GM21515 (cell line): ENCODE measurements around the gene ARFRP1.

ENCODE experiments used
- ATAC-seq: cut with Tn5 transposase; IDR thresholded peaks from one replicate; pipeline ENCODE4 v1.9.1; 2021; ENCODE audit not compliant: unreplicated experiment

The ARFRP1 gene

GRCh38 chr20:63692436-63693082 is 15.2 kb downstream of the ARFRP1 start:
- no peak for ATAC-seq

GRCh38 chr20:63691711-63692435 is 15.9 kb downstream of the ARFRP1 start:
- no peak for ATAC-seq

- ATAC-seq = no peak
Observed at GRCh38 chr20:63690898-63691710, 16.7 kb downstream of the ARFRP1 start.

GRCh38 chr20:63690003-63690897 is 17.5 kb downstream of the ARFRP1 start:
- ATAC-seq = no peak

GRCh38 chr20:63689046-63690002 is 18.5 kb downstream of the ARFRP1 start:
- no peak for ATAC-seq

GRCh38 chr20:63688228-63689045 is 19.3 kb downstream of the ARFRP1 start:
- ATAC-seq = no peak

GRCh38 chr20:63687419-63688178 is 20.2 kb downstream of the ARFRP1 start:
- no peak for ATAC-seq

GRCh38 chr20:63686492-63687321 is 21.1 kb downstream of the ARFRP1 start:
- no peak for ATAC-seq

GRCh38 chr20:63686094-63686491 is 21.7 kb downstream of the ARFRP1 start:
- no peak for ATAC-seq

- no peak for ATAC-seq
Observed at GRCh38 chr20:63685269-63686026, 22.3 kb downstream of the ARFRP1 start.

- no peak for ATAC-seq
Observed at GRCh38 chr20:63682384-63683139, 25.2 kb downstream of the ARFRP1 start.

- no peak for ATAC-seq
Observed at GRCh38 chr20:63681609-63682142, 26.1 kb downstream of the ARFRP1 start.

- no peak for ATAC-seq
Observed at GRCh38 chr20:63680857-63681608, 26.7 kb downstream of the ARFRP1 start.

GRCh38 chr20:63680427-63680826 is 27.3 kb downstream of the ARFRP1 start:
- no peak for ATAC-seq

GRCh38 chr20:63679799-63680305 is 27.9 kb downstream of the ARFRP1 start:
- ATAC-seq = no peak
